ENCODE results near the gene PSMB4.
"Not testable (repeated sequence)": the region's sequence is repeated elsewhere in the genome, so short reads cannot be mapped to it uniquely, and the experiment has no call there.

Gene PSMB4

DNA sequence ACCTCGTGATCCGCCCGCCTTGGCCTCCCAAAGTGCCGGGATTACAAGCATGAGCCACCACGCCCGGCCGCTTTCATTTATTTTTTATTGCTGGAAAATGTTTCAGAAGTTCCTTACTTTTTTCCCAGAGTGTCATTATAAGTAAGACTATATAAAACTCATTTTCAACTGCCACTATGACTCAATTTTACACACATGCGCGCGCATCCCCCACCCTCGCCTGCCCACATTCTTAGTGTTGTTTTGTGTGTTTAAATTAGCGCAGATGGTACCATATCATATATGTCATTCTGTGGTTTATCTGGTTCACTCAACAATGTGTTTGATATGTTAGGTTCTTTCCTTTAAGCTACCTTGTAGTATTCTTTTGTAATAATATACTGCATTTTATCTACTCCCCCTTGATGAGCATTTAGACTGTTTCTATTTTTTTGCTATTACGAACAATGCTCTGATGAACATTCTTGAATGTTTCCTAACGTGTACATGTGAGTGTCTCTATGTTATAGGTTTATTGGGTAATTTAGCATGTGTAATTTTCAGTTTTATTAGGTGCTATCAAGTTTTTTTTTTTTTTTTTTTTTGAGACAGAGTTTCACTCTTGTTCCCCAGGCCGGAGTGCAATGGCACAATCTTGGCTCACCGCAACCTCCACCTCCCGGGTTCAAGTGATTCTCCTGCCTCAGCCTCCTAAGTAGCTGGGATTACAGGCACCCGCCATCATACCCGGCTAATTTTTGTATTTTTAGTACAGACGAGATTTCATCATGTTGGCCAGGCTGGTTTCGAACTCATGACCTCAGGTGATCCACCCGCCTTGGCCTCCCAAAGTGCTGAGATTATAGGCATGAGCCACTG lies 8.9 kb upstream of the PSMB4 start:
- DNase-seq (ENCODE audit: low read depth in 2 of 2) = not testable (repeated sequence)

DNA sequence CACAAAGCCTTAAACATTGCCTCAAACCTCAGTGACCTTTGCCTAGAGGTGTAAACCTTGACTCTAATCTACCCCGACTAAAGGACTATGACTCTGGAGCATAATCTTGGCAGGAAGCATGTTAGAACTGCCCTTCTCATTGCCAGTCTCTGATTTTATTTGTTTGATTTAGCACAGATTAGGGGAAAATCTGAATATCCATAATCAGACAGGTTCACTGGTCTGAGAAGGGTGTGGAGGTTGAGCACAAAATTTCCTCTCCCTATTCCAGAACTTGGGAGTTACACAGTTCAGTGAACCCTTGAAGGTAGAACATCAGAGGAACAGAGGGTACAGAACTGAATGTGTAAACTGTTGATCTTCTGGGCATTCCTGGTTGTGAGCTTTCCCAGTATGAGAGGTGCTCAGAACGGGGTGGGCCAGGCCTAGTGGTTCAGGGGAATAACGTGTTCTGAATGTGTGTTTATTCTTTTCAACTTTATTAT lies 8.3 kb upstream of the PSMB4 start:
- no peak for DNase-seq (ENCODE audit: low read depth in 2 of 2)

DNA sequence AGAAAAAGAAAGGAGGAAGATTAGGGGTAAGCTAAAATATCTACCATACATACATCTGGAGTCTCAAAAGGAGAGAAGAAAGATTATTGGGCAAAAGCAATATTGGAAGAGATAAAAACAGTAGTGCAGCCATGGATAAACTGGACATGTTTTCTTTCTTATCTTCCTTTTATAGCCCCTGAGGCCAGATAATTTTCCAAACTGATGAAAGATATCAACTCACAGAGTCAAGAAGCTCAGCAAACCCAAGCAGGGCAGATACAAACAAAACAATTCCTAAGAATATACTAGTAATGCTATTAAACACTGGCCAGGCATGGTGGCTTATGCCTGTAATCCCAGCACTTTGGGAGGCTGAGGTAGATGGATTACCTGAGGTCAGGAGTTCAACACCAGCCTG lies 5.8 kb upstream of the PSMB4 start:
- no peak for DNase-seq (ENCODE audit: low read depth in 2 of 2)

DNA sequence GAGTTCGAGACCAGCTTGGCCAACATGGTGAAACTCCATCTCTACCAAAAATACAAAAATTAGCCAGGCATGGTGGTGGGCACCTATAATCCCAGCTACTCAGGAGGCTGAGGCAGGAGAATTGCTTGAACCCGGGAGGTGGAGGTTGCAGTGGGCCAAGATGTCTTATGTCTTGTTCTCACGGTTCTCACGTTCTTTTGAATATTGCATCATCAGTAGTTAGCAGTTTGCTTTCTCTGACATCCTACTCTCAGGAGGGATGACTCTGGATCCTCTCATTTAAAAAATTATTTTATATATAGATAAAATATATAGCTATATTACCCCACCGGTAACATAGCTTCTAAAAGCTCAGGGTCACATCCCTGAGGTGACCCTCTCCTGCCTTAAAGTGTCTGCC lies 3.1 kb upstream of the PSMB4 start:
- DNase-seq (ENCODE audit: low read depth in 2 of 2) = not testable (repeated sequence)

DNA sequence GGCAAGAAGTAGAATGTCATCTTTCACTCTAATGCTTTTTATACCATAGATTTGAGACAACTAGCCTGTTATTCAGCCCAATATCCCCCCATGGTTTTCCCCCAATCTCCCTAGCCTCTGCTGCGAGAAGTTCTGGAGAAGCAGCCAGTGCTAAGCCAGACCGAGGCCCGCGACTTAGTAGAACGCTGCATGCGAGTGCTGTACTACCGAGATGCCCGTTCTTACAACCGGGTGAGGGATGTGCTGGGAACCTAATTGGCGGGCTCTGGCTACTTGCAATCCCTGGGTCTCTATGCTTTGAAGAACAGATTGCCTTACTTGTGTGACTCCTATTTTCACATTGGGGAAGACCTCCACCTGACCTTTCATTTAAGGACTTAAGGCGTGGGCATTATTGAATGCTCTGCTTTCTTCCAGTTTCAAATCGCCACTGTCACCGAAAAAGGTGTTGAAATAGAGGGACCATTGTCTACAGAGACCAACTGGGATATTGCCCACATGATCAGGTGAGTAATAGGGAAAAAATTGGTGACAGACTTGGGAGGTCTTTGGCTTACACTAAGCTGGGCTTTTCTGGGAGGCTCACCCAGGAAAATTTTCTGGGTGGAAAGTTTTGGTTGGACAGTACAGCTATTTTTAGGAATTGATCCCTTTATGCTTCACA lies 1.9 kb downstream of the PSMB4 start:
- DNase-seq (ENCODE audit: low read depth in 2 of 2) = no peak

DNA sequence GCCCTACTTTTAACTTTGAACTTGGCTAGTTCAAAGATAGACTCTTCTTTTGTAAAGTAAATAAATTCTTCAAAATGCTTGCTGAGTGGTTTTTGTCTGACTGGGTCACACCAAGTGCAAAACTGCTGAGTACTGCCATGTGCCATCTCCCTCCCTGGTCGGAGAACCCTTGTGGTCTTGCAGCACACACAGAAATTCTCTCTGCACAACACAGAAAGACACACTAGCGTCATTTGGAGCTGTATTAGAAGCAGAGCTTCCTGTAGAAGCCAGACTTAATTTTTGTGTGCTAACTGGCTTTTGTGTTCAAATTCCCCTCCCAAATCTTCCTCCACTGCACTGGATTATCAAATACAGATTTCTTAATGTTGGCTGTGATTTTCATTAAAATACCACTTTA lies 2.5 kb downstream of the PSMB4 start:
- no peak for DNase-seq (ENCODE audit: low read depth in 2 of 2)

DNA sequence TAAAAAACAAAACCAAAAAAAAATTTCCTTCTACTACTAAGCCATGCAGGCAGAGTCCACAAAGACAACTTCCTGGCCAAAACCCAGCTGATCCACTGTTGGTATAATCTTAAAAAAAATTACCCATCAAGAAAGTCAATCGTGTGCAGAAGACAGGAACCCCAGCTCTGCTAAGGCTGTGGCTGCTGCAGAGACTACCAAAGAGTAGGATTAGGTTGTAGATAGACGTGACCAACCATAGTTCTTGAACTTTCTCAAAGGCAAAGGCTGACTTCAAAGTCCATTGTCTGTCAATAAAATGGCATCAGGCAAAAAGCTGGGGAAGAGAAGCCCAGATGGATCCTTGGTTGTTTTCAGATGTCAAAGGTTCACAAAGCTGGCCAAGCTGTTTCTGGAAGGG lies 3.4 kb downstream of the PSMB4 start:
- DNase-seq (ENCODE audit: low read depth in 2 of 2) = no peak

DNA sequence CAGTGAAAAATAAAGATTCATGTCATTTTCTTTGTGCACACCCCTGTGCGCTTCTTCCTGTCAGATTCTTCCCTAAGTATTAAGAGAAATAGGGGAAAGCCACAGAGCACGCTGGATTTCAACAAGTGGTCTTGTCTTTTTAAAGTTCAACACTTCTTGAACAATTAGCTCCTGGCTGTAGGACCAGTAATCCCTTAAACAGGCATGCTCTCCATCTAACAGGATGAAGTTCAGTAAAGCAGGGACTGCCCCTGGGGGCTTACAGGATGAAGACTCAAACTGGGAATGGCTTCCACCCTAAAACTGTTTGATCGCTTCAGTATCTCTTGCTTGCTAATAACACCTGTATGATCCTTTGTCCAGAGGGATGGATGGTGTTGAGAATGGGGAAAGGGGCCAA lies 4.2 kb downstream of the PSMB4 start:
- DNase-seq (ENCODE audit: low read depth in 2 of 2) = no peak

DNA sequence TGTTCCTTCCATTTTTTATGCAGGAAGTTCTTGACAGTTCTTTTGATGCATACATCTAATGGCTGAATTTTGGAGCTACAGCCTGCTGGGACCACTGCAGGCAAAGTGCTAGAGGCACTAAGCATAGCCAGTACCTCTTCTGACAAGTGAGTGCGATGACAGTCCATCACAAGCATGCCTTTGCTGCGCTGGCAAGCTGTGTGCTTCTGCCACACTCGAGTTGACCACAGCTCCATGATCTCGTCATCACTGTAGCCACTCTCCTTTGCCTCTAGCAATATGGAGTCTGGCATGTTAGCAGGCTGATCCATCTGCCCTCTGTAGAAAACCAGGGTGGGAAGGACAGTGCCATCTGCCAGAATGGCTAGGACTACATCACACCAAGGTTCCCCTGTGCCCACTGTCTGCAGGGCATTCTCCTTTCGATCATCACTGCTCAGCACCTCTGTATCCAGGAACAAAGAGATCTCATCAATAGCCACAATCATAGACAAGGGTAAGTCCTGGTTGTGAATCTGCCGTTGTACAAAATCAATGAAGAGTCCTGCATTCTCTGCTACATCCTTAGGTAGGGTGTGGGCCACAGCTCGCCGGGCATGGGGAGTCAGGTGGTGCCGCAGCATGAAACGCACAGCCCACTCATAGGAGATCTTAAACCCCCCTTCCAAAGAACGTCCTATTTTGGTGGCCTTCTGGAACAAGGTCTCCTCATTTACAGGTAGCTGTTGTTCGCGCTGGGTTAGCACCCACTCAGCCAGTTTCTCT lies 6.0 kb downstream of the PSMB4 start:
- no peak for DNase-seq (ENCODE audit: low read depth in 2 of 2)

DNA sequence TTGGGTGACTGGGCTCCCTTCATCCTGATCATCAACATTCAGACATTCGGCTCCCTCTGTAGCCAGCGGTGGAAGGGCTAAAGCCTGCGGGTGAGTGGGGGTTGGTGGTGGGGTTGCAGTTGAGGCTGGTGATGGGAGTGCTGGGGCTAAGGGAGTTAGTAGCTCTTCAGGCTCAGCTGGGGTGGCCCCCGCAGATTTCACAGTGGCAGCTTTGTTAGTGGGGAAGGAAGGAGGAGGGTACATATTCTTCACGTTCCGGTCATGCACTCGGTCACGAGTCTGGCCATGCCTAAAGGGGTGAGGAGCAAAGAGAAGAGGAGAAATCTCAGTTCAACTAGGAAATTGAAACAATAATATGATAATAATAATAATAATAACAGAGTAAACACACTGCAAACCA lies 6.8 kb downstream of the PSMB4 start:
- DNase-seq (ENCODE audit: low read depth in 2 of 2) = no peak

DNA sequence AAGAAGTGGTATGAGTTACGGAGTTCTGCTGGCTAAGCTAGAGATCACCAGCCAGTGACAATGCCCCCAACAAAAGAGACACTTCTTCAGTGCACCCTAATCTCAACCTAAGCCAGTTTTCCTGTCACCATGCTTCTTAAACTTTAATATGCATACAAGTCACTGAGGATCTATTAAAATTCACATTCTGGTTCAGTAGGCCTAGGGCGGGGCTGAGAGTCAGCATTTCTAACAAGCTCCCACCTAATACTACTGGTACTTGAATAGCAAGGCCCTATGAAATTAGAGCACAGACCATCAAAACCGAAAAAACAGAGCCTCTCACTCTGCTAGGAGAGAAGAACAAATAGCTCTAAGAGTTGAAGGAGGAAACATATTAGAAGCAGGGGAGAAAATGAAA lies 7.9 kb downstream of the PSMB4 start:
- no peak for DNase-seq (ENCODE audit: low read depth in 2 of 2)

DNA sequence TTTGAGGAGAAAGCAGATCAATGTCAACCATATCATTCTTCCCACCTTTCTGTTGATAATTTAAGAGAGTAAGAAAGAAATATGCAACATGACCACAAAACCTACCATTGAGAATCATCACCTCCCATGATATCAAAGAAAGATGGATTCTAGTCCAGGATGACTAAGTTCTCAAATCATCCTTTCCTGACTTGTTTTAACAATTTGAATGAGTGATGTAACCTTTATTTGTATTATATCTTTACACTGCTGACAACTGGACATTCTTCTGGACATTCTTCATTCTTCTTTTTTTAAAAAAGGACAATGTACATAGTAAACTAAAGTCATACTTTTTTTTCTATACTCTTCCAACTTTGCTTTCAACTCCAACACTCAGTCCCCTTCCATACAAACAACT lies 9.5 kb downstream of the PSMB4 start:
- DNase-seq (ENCODE audit: low read depth in 2 of 2) = peak; percentile 13 to 22

DNA sequence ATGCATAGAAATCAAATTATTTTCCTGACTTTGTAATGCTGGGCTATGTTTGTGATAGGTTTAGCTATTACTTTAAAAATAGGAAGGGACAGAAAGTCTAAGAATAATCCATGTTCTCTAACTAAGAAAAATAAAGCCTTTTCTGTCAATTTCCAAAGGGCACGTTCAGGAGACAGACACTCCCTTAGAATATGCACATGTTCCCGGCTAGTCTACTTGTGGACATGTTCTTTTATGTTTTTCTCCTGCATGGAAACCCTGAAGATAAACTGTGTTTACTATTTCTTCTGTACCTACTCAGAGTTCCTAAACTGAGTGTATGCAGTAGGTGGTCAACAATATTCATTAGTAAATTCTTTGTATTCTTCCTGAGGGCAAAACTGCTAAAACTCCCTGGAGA lies 12.5 kb downstream of the PSMB4 start:
- DNase-seq (ENCODE audit: low read depth in 2 of 2) = no peak

DNA sequence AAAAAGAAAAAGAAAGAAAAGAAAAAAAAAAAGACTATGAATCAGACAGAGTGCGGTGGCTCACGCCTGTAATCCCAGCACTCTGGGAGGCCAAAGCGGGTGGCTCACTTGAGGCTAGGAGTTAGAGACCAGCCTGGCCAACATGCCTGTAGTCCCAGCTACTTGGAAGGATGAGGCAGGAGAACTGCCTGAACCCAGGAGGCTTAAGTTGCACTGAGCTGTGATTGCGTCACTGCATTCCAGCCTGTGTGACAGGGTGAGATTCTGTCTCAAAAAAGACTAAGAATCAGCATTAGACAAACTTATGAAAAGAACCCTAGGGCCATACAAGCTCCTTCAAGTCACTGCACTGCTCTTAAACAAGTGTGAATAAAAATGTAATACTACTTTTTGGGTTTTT lies 16.9 kb downstream of the PSMB4 start:
- DNase-seq (ENCODE audit: low read depth in 2 of 2) = peak in 1 of 2 experiments; percentile 16

DNA sequence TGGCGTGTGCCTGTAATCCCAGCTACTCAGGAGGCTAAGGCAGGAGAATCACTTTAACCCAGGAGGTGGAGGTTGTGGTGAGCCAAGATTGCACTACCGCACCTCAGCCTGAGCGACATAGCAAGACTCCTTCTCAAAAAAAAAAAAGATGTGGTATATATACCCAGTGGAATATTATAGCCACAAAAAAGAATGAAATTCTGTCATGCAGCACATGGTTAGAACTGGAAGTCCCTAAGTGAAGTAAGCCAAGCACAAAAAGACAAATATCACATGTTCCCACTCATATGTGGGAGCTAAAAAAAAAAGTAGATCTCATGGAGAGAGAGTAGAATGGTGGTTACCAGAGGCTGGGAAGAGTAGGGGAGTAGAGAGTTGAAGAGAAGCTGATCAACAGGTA lies 18.7 kb downstream of the PSMB4 start:
- DNase-seq (ENCODE audit: low read depth in 2 of 2) = no peak

DNA sequence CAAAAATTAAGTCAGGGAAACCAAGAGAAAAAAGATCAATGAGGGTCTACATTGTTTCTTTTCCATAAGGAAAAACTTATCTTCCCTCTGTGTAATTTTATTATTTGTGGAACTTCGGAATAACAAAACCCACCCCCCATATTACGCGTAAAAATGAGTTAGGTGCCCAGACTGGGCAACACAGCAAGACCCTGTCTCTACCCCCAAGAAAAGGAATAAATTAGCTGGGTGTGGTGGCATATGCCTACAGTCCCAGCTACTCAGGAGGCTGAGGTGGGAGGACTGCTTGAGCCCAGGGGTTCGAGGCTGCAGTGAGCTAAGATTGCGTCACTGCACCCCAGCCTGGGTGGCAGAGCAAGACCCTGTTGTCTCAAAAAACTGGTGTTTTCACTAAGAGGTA lies 20.4 kb downstream of the PSMB4 start:
- no peak for DNase-seq (ENCODE audit: low read depth in 2 of 2)

DNA sequence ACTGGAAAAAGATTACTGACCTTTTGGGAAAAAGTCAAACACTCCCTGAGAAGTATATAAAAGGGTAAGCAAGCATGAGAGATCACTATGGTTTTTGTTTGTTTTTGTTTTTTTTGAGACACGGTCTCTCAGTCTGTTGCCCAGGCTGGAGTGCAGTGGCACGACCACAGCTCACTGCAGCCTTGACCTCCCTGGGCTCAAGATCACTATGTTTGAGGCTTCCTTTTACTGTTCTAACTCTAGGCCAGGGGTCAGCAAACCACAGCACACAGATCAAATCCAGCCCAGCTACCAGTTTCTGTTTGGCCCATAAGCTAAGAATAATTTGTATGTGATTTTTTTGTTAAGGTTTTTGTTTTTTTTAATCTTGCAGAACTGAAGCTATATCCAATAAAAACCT lies 25.7 kb downstream of the PSMB4 start:
- no peak for DNase-seq (ENCODE audit: low read depth in 2 of 2)

DNA sequence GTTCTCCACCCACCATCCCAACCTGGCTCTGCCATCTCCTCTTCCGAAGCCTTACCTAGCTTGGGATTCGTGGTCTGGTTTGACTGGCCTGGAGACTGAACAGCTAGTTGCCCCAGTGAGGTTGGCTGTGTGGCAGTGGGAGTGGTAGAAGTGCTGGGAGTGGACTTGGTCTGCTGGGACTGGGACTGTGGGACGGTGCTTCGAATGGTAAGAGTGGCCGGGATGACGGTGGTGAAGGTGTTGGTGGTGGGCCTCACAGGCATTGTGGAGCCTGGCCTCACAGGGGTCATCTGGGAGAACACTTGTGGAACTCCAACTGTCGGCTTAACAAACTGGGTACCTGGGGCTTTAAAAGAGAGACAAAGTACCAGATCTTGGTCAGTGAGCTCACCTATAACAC lies 28.7 kb downstream of the PSMB4 start:
- no peak for DNase-seq (ENCODE audit: low read depth in 2 of 2)

DNA sequence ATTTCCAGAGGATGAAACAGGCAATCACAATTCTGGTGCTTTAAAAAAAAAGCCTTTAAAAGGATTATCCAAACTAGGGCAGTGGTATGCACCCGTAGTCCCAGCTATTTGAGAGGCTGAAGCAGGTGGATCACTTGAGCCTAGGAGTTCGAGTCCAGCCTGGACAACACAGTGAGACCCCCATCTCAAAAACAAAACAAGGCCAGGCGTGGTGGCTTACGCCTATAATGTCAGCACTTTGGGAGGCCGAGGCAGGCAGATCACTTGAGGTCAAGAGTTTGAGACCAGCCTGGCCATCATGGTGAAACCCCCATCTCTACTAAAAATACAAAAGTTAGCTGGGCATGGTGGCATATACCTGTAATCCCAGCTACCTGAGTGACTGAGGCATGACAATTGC lies 34.5 kb downstream of the PSMB4 start:
- not testable (repeated sequence) for DNase-seq (ENCODE audit: low read depth in 2 of 2)

DNA sequence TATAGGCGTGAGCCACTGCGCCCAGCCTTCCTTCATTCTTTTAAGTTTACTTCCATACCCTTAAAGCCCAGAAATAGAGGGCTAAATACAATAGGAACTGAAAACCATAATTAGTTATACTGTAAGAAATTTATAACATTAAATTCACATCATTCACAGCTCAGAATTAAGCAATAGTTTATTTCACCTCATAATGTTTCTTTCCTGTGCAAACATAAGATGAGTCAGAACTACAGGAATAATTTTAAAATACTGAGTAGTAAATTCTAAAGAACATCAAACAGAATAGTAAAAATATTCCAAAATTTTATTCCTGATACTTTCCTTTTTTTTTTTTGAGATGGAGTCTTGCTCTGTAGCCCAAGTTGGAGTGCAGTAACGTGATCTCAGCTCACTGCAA lies 35.8 kb downstream of the PSMB4 start:
- no peak for DNase-seq (ENCODE audit: low read depth in 2 of 2)

DNA sequence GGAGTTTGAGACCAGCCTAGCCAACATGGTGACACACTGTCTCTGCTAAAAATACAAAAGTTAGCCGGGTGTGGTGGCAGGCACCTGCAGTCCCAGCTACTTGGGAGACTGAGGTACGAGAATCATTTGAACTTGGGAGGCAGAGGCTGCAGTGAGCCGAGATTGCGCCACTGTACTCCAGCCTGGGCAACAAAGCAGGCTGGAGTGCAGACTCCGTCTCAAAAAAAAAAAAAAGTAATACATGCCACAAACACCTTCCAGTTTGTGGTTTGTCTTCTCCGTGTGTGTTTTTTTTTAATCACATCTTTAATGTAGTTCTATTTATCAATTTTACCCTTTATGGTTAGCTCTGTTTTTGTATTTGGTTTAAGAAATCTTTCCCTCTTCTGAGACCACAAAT lies 37.6 kb downstream of the PSMB4 start:
- no peak for DNase-seq (ENCODE audit: low read depth in 2 of 2)

DNA sequence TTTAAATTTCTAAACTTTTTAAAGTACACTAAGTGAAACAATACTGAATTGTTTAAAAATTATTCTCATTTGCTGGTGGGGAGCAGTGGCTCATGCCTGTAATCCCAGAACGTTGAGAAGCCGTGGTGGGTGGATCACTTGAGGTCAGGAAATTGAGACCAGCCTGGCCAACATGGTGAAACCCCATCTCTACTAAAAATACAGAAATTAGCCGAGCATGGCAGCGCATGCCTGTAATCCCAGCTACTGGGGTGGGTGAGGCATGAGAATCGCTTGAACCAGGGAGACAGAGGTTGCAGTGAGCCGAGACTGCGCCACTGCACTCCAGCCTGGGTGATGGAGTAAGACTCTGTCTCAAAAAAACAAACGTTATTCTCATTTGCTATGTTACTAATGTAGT lies 38.0 kb downstream of the PSMB4 start:
- DNase-seq (ENCODE audit: low read depth in 2 of 2) = not testable (repeated sequence)

All from fibroblast of skin of left biceps (primary cell).